HUES6 (cell line): ENCODE data around the gene FAM136A.
"Not testable (repeated sequence)": the region's sequence is repeated elsewhere in the genome, so short reads cannot be mapped to it uniquely, and the experiment has no call there.

ENCODE experiments used
- H3K27ac ChIP-seq: 2 replicates; pipeline ENCODE4 v1.7.0; 2013; ENCODE audit warnings: low read depth, mild to moderate bottlenecking, low read length, inconsistent platforms
- H3K27me3 ChIP-seq: 2 replicates; pipeline ENCODE4 v1.6.1; 2013; ENCODE audit warnings: low read length; ENCODE audit not compliant: control insufficient read depth, insufficient read depth
- H3K36me3 ChIP-seq: 2 replicates; pipeline ENCODE4 v1.6.1; 2013; ENCODE audit warnings: low read length; ENCODE audit not compliant: control insufficient read depth, insufficient read depth
- H3K4me1 ChIP-seq: 2 replicates; pipeline ENCODE4 v1.6.1; 2013; ENCODE audit warnings: low read length; ENCODE audit not compliant: control insufficient read depth, insufficient read depth
- H3K4me3 ChIP-seq: 2 replicates; pipeline ENCODE4 v1.5.1; 2013; ENCODE audit warnings: low read depth, low read length
- H3K9ac ChIP-seq: one replicate; pipeline ENCODE4 v1.6.1; 2013; ENCODE audit warnings: mild to moderate bottlenecking, low read length
- H3K9me3 ChIP-seq: 2 replicates; pipeline ENCODE4 v1.6.1; 2013; ENCODE audit warnings: low read depth, low read length; ENCODE audit not compliant: control insufficient read depth, insufficient read depth

FAM136A gene

GRCh38 chr2:70300771-70301343 lies 1.0 kb downstream of the FAM136A start:
- peaks cover 37% of the 10 kb centered on the region for H3K36me3 ChIP-seq
- H3K9me3 ChIP-seq: peaks cover 9% of the 10 kb centered on the region
- peak overlapping the region; percentile 93 for H3K9ac ChIP-seq
- H3K4me3 ChIP-seq: peak overlapping the region; percentile 97
- no peak overlapping the region for H3K27ac ChIP-seq
- no peaks in the 10 kb centered on the region for H3K27me3 ChIP-seq
- peaks cover 20% of the 10 kb centered on the region for H3K4me1 ChIP-seq

GRCh38 chr2:70297828-70298227 lies 4.0 kb downstream of the FAM136A start:
- not testable (repeated sequence) for H3K27me3 ChIP-seq, H3K4me3 ChIP-seq, H3K9ac ChIP-seq, H3K4me1 ChIP-seq, H3K9me3 ChIP-seq, H3K27ac ChIP-seq
- H3K36me3 ChIP-seq: peaks cover 37% of the 10 kb centered on the region

- Histone ChIP-seq H3K27me3 (no peaks in the 10 kb centered on the region), H3K9me3 (no peaks in the 10 kb centered on the region), H3K4me3 (no peak overlapping the region), H3K4me1 (no peaks in the 10 kb centered on the region), H3K9ac (no peak overlapping the region), H3K36me3 (peaks cover 83% of the 10 kb centered on the region), H3K27ac (no peak overlapping the region)
Observed at GRCh38 chr2:70283500-70284191, 18.2 kb downstream of the FAM136A start.

GRCh38 chr2:70282439-70282838 lies 19.4 kb downstream of the FAM136A start:
- no peaks in the 10 kb centered on the region for H3K27me3 ChIP-seq
- no peak overlapping the region for H3K4me3 ChIP-seq
- H3K9me3 ChIP-seq: no peaks in the 10 kb centered on the region
- no peak overlapping the region for H3K9ac ChIP-seq
- no peak overlapping the region for H3K27ac ChIP-seq
- H3K4me1 ChIP-seq: no peaks in the 10 kb centered on the region
- H3K36me3 ChIP-seq: peaks cover 79% of the 10 kb centered on the region

GRCh38 chr2:70280242-70280798 lies 21.5 kb downstream of the FAM136A start:
- H3K4me3 ChIP-seq: no peak overlapping the region
- no peaks in the 10 kb centered on the region for H3K27me3 ChIP-seq
- peaks cover 73% of the 10 kb centered on the region for H3K36me3 ChIP-seq
- H3K27ac ChIP-seq: no peak overlapping the region
- no peaks in the 10 kb centered on the region for H3K4me1 ChIP-seq
- no peaks in the 10 kb centered on the region for H3K9me3 ChIP-seq
- no peak overlapping the region for H3K9ac ChIP-seq

GRCh38 chr2:70270323-70270722 lies 31.5 kb downstream of the FAM136A start:
- no peaks in the 10 kb centered on the region for H3K27me3 ChIP-seq
- no peaks in the 10 kb centered on the region for H3K4me1 ChIP-seq
- no peak overlapping the region for H3K9ac ChIP-seq
- peaks cover 36% of the 10 kb centered on the region for H3K36me3 ChIP-seq
- H3K9me3 ChIP-seq: peaks cover 8% of the 10 kb centered on the region
- H3K27ac ChIP-seq: no peak overlapping the region
- H3K4me3 ChIP-seq: no peak overlapping the region

GRCh38 chr2:70269422-70270302 lies 32.2 kb downstream of the FAM136A start:
- not testable (repeated sequence) for H3K27ac ChIP-seq, H3K9ac ChIP-seq, H3K4me1 ChIP-seq, H3K9me3 ChIP-seq, H3K4me3 ChIP-seq, H3K27me3 ChIP-seq
- peaks cover 36% of the 10 kb centered on the region for H3K36me3 ChIP-seq

GRCh38 chr2:70266925-70267324 lies 34.9 kb downstream of the FAM136A start:
- H3K27me3 ChIP-seq, H3K4me1 ChIP-seq, H3K9me3 ChIP-seq, H3K9ac ChIP-seq, H3K4me3 ChIP-seq, H3K27ac ChIP-seq: not testable (repeated sequence)
- peaks cover 49% of the 10 kb centered on the region for H3K36me3 ChIP-seq

- peaks cover 8% of the 10 kb centered on the region for H3K9me3 ChIP-seq
- peaks cover 10% of the 10 kb centered on the region for H3K4me1 ChIP-seq
- no peaks in the 10 kb centered on the region for H3K27me3 ChIP-seq
- no peak overlapping the region for H3K9ac ChIP-seq
- no peak overlapping the region for H3K4me3 ChIP-seq
- H3K36me3 ChIP-seq: peaks cover 49% of the 10 kb centered on the region
- no peak overlapping the region for H3K27ac ChIP-seq
Observed at GRCh38 chr2:70261501-70261900, 40.4 kb downstream of the FAM136A start.

- H3K27ac ChIP-seq: no peak overlapping the region; the same call in 1 of the 2 replicates
- no peaks in the 10 kb centered on the region for H3K27me3 ChIP-seq
- H3K9ac ChIP-seq: peak overlapping the region; percentile 62
- peaks cover 30% of the 10 kb centered on the region for H3K36me3 ChIP-seq
- peak overlapping the region; percentile 86 for H3K4me3 ChIP-seq
- H3K4me1 ChIP-seq: peaks cover 10% of the 10 kb centered on the region
- no peaks in the 10 kb centered on the region for H3K9me3 ChIP-seq
Observed at GRCh38 chr2:70258532-70258875, 43.4 kb downstream of the FAM136A start.
